Stimulated activated CD4-positive, alpha-beta T cell treated with anti-CD3 and anti-CD28 coated beads, TNF-alpha, amount 100 ng/mL, for 4 hours (primary cell): ENCODE measurements around the gene MS4A4A.

Source experiments
- DNase-seq, 3 experiments: peaks; one replicate each; pipeline ENCODE4 v3.0.0-alpha.2; 2020; ENCODE audit warnings: low read depth in 3 of 3

MS4A4A gene

GRCh38 chr11:60347084-60347797, 66.8 kb downstream of the MS4A4A start:
- DNase-seq = no peak

GRCh38 chr11:60348116-60348515, 67.7 kb downstream of the MS4A4A start:
- no peak for DNase-seq

GRCh38 chr11:60349990-60350389, 69.5 kb downstream of the MS4A4A start:
- no peak for DNase-seq

GRCh38 chr11:60357771-60358170, 77.3 kb downstream of the MS4A4A start:
- DNase-seq = no peak
